Renal pelvis (tissue), 4 donors: ENCODE results near the gene AMOT. TPM values are rescaled to one million over a fixed set of nuclear protein-coding genes. Genes with fewer than 3 reads are reported as not detected.

Experiments used
- DNase-seq: peaks from one replicate; pipeline ENCODE4 v3.0.0-alpha.2; 2013
- polyA plus RNA-seq, 3 donors: library from polyadenylated mRNA; unstranded; fragments of 120-200 nt; gene quantifications; one replicate each; pipeline ENCODE4 v1.2.1, GENCODE V29; 2013; ENCODE audit not compliant: insufficient read length in 3 of 3

The AMOT gene
- polyA plus RNA-seq, 3 donors, result 74.9 to 85.3 (median 80.5) TPM

DNA sequence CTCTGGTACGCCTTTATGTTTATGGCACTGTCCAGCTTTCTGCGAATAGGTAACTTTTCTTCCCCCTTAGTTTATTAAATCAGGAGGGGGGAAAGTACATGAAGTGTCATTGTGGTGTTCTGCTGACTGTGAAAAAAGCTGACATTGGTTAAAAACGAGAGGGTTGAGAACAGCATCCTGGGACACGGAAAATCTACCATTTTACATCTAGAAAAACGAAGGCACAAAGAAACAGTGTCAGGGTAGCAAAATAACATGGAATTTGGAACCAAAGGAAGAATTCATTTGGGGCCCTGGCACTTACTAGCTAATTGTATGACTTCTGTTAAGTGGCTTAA lies 1.2 kb upstream of the AMOT start:
- DNase-seq, result no peak

DNA sequence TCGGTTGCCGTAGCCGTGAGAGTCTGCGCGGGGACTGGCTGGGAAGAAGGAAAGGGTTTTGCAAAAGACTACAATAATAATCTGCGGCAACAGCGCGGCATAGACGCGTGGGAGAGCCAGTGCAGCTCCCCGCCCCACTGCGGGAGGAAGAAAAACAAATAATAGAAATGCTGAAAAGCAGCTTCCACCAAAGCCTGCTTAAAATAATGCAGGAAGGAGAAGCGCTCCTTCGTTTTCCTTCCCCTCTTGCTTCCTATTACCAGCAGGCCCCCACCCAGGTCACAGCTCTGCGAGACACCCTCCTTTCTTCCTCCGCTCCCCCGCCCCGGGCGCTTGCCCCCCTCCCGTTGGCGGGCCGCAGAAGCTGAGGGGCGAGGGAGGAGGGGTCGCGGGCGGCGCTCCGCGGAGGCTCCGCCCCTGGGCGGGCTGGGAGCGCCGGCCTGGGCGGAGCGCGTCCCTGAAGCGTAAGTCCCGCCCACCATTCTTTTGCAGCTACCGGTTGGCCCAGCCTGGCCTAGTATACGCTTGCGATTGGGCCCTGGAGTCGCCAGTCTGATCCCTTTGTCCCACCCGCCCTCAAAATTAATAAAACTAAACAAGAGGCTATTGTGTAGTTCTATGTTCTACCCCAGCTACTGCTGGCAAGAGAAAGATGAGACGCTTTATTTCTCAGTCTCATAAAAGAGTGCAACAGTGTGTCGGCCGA lies 636 bp upstream of the AMOT start:
- peak; percentile 86 for DNase-seq

DNA sequence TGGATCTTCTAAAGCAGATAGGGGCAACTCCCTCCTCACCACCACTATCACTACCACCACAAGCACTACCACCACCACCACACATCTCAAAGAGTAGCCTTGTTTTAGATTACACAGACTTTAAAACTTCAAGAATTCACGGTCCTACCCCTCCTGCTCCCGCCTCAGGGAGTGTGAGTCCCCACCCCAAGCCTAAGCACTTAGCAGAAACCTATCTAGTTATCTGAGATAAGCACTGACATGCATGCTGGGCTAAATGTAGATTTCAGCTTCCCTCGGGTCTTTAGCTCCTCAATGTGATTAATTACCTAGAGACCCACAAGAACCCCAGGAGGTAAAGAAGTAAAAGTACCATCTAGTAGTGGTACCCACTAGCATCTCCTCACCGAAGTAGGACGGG lies 775 bp downstream of the AMOT start:
- DNase-seq, result no peak

DNA sequence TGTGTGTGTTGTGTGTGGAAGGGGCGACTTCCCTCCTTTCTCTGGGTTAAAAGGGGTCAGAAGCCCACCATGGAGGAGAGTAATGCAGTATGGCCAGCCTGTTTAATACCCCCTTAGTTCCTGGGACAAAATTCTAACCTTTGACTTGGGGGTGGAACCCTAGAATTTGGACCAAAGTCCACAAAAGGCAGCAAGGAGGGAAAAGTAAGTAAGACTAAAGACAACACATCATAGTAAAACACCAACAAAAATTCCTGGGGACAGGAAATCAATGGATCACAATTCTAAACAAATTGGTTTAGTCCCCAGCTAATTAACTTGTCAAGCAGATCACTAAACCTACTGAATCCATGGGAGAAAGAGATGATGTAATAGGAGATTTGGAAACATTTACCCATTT lies 3.1 kb downstream of the AMOT start:
- DNase-seq, result no peak

DNA sequence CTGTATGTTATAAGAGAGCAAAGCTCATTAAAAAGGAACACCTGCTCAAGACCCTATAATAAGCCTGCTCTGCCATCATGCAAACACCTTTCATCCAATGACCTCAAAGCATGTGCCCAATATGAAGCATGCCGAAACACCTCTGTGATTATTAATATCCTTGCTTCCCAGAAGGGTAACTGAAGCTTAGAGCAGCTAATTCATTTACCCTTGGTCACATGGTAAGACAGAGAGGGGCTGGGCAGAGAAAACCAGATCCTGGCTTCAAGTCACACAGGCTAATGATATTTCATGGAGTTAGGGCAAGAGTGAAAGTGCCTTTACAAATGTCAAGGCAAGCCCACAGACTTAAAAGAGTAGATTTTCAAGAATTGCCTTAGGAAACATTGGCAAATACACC lies 5.6 kb downstream of the AMOT start:
- no peak for DNase-seq

DNA sequence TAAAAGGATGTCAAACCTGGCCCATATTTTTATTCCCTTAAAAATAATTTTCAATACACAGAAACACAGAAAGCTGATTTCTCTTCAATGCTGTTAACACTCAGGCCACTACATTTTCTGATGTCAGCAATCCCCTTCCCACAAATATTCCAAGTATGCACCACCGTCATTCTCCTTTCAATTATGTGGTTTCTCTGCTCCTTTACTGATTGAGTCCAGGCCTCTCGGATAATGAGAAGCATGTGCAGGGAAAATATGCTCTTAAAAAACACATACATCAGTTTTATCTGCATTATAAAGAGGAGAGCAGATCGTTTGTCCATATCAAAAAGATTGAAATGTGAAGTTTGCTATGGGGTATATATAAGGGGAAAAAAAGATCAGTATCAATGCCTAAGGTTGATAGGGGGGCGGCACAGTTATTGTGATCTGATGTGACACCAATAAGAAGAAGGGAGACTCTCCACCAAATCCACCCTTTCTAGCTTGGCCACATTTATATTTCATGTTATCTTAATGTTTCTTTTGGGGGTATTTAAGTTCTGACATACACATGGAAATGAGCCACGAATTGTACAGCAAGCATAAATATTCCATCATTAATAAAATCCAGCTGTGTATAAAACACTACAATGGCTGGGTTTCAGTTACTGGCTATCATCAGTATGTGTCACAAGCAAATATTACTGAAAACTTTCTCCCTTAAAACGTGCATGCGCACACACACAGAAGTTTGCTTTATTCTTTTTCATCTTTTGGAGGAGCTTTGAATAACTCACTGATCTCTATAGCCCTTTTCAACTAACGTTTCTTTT lies 6.4 kb downstream of the AMOT start:
- no peak for DNase-seq

DNA sequence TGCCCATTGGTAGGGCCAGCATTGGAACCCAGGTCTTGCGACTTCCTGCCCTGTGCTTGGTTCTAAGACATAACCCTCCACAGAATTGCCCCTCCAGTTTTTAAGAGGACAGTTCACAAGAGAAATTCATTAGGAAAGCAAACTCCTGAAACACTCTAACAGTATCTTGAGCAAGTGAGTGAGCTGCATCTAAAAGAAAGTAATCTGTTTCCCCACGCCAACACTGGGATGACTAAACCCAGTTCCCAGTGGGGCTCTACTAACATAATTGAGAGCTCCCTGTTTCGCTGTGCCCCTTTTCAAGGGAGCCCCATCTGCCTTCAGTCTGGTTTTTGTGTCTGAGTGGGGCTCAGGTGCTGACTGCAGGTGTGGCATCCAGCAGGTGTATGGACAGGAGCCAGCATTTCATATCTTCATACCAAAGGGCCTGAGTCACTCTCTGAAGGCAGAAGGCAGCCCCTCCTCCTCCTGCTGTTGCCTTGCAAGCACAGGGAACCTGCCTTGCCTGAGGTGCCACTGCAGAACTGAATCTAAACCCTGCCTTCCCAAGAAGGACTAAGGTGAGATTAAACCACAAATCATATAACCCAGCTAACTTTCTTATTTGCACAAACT lies 8.0 kb downstream of the AMOT start:
- DNase-seq, result no peak

DNA sequence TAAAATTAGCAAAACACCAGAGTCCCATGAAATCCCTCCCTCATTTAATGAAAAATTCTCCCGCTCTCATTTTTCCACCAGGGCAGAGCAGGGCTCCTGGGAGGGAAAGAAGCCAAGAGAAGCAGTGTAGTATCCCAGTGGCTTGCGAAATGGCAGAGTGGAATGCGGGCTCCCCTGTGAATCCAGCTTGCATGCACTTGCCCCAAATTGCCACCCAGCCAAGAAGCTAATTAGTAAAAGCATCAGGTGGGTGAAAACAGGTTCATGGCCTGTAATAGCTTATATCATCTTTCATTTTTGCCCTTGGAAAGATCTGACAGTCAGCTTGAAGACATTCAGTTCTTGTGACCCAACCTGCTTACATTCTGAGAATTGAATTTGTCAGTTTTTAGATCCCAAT lies 10.1 kb downstream of the AMOT start:
- DNase-seq, result no peak

DNA sequence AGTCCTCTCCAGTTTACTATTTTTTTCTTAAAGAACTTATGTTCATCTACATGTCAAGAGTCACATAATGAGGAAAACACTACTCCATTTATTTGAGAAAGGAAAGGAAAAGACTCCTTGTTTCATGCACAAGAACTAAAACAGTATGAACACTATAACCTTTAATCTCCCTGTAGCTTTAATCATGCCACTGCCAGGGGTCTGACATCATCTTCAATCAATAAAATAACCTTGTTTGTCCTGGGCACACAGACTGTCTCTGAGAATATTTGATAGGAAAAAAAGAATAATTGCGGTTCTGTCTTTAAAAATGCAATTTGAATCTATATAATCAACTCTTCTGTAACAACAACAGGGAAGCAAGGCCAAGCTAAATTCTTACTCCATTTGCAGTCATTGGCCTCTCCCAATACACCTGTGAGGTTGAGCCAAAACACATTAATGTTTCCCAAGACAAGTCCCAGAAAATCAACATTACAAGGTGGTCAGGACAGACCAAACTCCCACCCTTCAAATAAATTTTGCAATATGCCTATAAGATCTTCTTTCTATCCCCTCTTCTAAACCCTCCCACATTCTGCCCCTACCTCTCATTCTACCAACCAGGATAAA lies 13.2 kb downstream of the AMOT start:
- DNase-seq, result no peak

DNA sequence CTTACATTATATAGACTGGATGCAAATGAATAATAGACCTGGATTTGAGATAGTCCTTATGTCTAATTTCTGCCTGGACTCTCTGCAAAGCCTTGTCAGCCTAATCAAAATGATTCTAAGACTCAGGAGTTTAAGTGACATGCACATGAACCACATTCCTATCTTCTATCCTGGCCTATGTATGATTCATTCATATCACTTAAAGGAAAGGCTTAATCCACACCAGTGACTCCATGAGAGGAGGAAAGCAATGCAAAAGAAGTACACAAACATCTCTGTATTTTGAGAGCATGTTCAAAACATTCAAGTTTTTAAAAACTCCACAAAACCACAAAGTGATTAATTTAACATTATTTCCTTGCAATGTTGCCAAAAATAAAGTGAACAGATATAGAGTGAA lies 14.6 kb downstream of the AMOT start:
- no peak for DNase-seq

DNA sequence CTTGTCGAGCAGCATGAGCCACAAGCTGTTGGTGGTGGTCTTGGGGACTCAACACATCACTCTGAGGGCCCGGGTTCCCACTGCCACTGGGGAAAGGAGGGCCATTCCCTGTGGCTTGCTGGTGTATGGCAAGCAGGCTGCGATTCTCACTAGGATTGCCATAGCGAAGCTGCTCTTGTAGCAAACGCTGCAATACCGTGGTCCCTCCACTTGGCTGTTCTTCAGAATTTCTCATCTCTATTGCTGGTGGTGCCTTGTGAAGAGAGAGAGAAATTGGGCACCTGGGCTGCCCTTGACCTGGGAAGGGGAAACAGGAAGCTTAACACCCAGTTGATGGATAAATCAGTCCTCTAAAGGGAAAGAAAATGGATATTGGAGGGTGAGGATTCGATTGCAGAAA lies 17.7 kb downstream of the AMOT start:
- DNase-seq, result no peak

GRCh38 chrX:112820364-112821268 lies 20.0 kb downstream of the AMOT start:
- DNase-seq, result no peak

DNA sequence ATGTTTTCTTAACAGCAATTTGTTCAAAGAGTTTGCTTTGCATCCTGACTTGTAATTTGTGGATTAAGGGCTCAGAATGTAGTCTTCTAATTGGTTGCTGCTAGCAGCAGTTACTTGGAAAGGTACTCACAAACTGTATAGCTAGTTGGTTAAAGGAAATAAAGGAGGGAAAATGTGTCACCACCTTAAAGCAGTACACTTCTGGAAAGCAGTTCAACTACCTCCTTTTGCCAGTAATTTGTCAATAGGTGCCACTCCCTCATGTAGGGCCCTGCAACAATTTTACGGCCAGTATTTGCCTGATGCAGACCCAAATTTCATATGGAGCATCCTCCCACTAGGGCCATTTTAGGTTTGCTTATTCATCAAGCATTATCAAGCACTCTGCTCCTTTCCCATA lies 20.8 kb downstream of the AMOT start:
- no peak for DNase-seq

GRCh38 chrX:112819008-112819640 lies 21.5 kb downstream of the AMOT start:
- DNase-seq, result no peak

DNA sequence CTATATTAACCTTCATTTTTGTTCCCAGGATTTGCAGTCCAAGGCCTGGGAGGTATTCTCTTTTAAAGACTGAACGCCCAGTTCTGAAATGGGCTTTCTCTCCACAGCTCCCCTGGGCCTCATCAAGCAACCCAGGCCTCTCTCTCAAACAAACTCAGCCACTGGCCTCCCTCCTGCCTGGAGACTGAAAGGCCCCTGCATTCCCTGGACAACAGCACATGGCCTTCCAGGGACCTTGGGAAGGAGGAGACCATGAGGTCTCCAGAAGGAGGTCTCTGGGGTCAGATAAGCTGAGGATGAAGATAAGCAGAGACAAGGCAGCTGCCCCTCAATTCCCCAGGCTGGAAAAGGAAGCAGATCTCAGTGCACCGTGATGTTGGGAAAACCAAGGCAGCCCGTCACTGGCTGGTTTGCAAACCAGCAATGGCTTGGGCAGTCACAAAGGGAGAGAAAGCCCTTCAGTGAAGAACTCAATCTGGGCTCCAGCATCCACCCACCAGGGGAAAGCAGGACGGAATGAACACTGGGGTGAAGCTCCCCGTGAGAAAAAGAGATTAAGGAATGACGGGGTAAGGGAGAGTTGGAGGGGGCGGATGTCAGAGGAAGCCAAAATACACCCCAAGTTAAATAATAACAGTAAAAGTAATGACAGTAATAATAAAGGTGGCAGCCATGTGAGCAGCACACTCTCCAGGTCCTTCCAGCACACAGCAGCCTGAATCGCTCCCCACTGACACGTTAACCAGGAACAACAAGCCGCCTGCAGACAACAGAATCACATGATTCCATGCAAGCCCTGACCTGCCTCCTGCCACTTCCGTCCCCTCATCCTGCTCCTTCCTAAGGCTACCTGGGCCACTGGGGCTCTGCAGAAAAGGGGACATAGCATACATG lies 22.3 kb downstream of the AMOT start:
- DNase-seq, result no peak

DNA sequence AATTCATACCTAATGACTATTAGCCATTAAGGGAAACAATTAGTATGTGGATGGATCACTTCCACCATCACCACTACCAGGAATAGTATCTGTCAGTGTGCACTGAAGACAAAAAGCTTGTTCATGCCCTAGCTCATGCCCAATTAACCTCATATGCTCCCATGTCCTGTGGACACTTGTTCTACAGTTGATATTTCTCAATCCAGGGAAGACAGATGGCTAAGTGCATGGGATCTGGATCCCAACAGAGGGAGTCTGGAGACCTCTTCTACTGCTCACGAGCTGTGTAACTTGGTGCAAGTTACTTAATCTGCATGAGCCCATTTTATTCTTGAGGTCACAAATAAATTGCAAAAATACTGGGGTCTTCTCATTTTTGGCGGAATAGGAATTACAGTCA lies 23.7 kb downstream of the AMOT start:
- DNase-seq, result no peak

DNA sequence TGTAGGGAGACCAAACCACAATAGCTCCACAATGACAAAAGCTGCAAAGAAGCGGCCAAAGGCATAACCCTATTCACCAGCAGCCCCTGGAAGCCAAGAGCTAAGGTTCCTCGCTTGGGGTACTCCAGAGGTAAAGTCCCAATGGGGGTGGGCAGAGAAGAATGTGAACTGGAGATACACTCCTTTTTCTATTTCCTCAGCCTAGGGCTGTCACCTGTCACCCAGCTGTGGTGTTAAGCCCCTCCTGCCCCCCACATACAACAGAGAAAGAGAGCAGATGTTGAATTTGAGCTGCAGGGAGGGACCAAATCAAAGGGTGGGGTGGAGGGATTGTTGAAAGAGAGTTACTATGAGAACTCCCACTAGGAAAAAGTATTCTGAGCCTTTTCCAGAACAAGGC lies 26.1 kb downstream of the AMOT start:
- no peak for DNase-seq

DNA sequence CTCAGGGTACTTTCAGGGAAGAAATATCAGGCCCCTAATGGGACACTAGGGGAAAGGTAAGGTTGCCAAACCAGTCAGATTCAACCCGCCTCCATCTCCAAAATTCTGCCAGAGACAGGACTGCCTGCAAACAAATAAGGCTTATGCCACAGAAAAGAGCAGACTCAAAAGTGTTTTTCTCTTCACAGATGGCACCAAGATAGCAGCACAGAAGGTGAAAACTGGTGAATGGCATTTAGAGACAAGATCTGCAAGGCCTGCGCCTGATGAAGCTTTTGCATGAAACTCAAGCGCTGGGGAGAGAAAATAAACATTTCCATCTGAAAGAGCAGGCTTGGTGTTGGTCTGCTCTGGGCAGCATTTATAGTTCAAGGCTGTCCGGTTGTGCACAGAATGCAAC lies 27.9 kb downstream of the AMOT start:
- DNase-seq, result no peak

- no peak for DNase-seq
Observed at GRCh38 chrX:112808651-112809195, 31.9 kb downstream of the AMOT start.

DNA sequence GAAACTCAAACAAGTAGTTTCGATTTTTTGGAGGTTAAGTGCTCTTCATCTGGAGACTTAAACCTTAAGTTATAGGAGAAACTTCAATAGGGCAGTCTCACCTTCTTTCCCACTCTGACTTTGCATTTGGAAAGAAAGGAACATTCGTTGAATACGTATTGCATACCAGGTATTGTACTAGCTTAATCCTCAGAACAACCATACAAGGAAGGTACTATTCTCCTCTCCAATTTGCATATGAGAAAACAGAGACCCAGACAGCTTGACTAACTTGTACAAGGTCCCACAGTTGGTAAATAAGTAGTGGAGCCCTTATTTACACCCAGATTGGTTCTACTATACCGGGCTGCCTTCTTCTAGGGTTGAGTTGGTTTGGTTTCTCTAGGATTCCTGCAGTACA lies 32.6 kb downstream of the AMOT start:
- DNase-seq, result no peak
